SK-N-SH (cell line): ENCODE data around the gene APC2.

Experiments
- CHD2 ChIP-seq: fragments of 150-350 bp; IDR thresholded peaks from 2 replicates; pipeline ENCODE4 v1.6.1; 2018; ENCODE audit warnings: low read length; ENCODE audit not compliant: partially characterized antibody
- FOXJ3 ChIP-seq: sonication (generic); formaldehyde crosslinking; IDR thresholded peaks from 2 replicates; pipeline ENCODE4 v1.5.1; 2020; ENCODE audit warnings: mild to moderate bottlenecking, missing genetic modification reagents
- MXI1 ChIP-seq: IDR thresholded peaks from 2 replicates; pipeline ENCODE4 v1.6.1; 2012; ENCODE audit warnings: mild to moderate bottlenecking, low read depth, low read length, improper control_type of control experiment
- RXRA ChIP-seq: IDR thresholded peaks from 2 replicates; pipeline ENCODE4 v1.4.0; 2012; ENCODE audit warnings: low read depth, mild to moderate bottlenecking, borderline replicate concordance
- SMC3 ChIP-seq: IDR thresholded peaks from 2 replicates; pipeline ENCODE4 v1.6.1; 2012; ENCODE audit warnings: low read depth, low read length, improper control_type of control experiment
- TAF1 ChIP-seq: IDR thresholded peaks from 2 replicates; pipeline ENCODE4 v1.6.1; 2012; ENCODE audit warnings: low read depth, mild to moderate bottlenecking, low read length, moderate library complexity, borderline replicate concordance
- YY1 ChIP-seq: IDR thresholded peaks from 2 replicates; pipeline ENCODE4 v1.4.0; 2012; ENCODE audit warnings: low read depth, mild to moderate bottlenecking
- TF ChIP-seq, protein P1 (sequence below): IDR thresholded peaks from 2 replicates; pipeline ENCODE4 v1.4.0; 2012; ENCODE audit warnings: low read depth
- TF ChIP-seq, protein P2 (sequence below): fragments of 200-600 bp; sonication (generic); IDR thresholded peaks from 2 replicates; pipeline ENCODE4 v1.6.1; 2017; ENCODE audit warnings: antibody characterized with exemption, mild to moderate bottlenecking, moderate library complexity
- TF ChIP-seq, protein P3 (sequence below): IDR thresholded peaks from 2 replicates; pipeline ENCODE4 v1.4.0; 2012; ENCODE audit warnings: low read depth, borderline replicate concordance

DNA sequence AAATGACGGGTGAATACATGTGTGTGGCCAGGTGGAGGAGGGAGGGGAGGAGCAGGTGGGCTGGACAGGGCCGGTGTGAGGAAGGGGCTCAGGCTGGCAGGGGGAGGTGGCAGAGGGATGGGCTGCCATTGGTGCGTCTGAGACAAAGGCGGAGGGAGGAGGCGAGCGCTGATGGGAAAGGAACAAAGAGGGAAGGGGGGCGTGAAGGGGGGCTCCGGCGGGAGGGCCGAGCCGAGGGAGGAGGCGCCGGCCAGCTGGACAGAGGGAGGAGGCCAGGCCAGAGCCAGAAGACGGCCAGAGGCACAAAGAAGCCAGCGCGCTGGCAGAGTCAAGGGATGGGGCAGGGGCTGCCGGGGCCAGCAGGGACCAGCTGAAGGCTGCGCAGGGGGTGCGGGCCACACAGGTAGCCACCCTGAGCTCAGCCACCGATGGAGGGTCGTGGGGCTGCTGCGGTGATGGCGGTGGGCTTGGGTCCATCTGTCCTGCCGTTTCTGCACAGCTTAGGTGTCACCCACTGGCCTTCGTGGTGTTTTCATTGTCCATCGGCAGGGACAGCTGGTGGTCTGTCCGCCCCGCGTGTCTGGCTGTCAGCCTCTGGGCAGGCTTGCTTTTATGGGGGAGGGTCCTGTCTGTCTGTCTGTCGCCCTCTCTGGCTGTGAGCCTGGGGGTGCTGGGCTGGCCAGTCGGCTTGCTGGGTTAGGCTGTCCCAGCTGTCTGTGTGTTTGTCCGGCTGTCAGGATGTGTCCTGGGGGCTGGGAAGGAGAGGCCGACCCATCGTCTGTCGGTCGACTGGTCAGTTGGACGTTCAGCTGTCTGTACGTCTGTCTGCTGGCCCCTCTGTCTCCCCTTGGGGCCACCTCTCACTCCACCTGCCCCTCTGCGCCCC lies 2.2 kb downstream of the APC2 start:
- TF ChIP-seq YY1 (no peak), SMC3 (no peak), FOXJ3 (CRISPR knock-in tag) (no peak), MXI1 (no peak), CHD2 (no peak), TAF1 (no peak), RXRA (no peak)
- TF ChIP-seq, protein P1, sequence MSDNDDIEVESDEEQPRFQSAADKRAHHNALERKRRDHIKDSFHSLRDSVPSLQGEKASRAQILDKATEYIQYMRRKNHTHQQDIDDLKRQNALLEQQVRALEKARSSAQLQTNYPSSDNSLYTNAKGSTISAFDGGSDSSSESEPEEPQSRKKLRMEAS, result no peak
- TF ChIP-seq, protein P2, sequence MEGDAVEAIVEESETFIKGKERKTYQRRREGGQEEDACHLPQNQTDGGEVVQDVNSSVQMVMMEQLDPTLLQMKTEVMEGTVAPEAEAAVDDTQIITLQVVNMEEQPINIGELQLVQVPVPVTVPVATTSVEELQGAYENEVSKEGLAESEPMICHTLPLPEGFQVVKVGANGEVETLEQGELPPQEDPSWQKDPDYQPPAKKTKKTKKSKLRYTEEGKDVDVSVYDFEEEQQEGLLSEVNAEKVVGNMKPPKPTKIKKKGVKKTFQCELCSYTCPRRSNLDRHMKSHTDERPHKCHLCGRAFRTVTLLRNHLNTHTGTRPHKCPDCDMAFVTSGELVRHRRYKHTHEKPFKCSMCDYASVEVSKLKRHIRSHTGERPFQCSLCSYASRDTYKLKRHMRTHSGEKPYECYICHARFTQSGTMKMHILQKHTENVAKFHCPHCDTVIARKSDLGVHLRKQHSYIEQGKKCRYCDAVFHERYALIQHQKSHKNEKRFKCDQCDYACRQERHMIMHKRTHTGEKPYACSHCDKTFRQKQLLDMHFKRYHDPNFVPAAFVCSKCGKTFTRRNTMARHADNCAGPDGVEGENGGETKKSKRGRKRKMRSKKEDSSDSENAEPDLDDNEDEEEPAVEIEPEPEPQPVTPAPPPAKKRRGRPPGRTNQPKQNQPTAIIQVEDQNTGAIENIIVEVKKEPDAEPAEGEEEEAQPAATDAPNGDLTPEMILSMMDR, result no peak
- TF ChIP-seq, protein P3, sequence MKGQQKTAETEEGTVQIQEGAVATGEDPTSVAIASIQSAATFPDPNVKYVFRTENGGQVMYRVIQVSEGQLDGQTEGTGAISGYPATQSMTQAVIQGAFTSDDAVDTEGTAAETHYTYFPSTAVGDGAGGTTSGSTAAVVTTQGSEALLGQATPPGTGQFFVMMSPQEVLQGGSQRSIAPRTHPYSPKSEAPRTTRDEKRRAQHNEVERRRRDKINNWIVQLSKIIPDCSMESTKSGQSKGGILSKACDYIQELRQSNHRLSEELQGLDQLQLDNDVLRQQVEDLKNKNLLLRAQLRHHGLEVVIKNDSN, result no peak
